HG02678 (cell line): Measurements from ENCODE around the gene RPP30.
"Not testable (repeated sequence)": the region's sequence is repeated elsewhere in the genome, so short reads cannot be mapped to it uniquely, and the experiment has no call there.

ENCODE experiments used
- ATAC-seq: cut with Tn5 transposase; IDR thresholded peaks from one replicate; pipeline ENCODE4 v1.9.1; 2021; ENCODE audit warnings: mild to moderate bottlenecking, moderate library complexity; ENCODE audit not compliant: unreplicated experiment

Gene RPP30

GRCh38 chr10:90866050-90866598 lies 5.7 kb upstream of the RPP30 start:
- ATAC-seq = no peak

DNA sequence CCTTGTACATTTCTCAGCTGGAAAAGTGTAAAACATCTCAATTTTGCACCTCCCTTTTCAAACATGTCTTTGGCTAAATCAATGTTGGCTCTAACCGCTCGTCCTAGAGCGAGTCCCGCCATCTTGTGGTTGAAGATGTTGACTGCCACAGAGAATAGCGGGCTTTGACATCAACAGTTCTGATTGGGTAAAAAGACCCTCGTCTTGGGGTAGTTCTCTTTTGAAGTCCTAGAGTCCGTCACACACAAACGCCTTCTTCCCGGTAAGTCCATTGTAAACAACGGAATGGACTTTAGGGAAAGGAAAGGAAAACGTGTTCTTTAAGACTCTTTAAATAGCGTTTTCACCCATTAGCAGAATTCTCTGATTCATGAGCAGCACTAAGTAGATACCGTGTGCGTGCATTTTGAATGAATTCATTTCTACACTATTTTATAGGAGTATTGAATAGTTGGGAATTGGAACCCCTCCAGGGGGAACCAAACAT lies 452 bp upstream of the RPP30 start:
- peak; percentile 62 for ATAC-seq

GRCh38 chr10:90872648-90873020 lies 860 bp downstream of the RPP30 start:
- no peak for ATAC-seq

- ATAC-seq = no peak
These were observed 7.3 kb downstream of the RPP30 start for GRCh38 chr10:90879062-90879461.

- not testable (repeated sequence) for ATAC-seq
These were observed 8.4 kb downstream of the RPP30 start for GRCh38 chr10:90880059-90880719.

- no peak for ATAC-seq
These were observed 12.7 kb downstream of the RPP30 start for GRCh38 chr10:90884431-90884830.

GRCh38 chr10:90885176-90885575 lies 13.4 kb downstream of the RPP30 start:
- no peak for ATAC-seq

- ATAC-seq = no peak
These were observed 15.8 kb downstream of the RPP30 start for GRCh38 chr10:90887555-90887954.

- ATAC-seq = no peak
These were observed 16.6 kb downstream of the RPP30 start for GRCh38 chr10:90888387-90888786.

DNA sequence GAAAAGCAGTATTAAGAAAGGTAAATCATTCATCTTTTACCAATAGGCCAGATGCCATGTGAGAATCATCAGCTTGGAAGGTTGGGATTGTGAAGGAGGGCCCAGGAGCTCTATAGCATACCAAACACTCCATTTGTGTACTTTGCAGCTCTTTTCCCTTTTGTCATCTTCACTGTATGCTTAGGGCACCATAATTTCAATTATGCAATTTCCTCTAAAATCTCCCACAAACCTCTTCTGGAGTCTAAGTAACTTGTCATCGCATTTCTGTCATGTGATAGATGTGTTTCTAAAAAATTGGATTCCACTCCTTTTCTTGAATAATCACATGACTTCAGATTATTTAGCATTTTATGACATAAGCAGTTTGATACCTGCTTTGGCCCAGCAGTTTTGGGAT lies 17.9 kb downstream of the RPP30 start:
- ATAC-seq = no peak

- no peak for ATAC-seq
These were observed 18.6 kb downstream of the RPP30 start for GRCh38 chr10:90890347-90890746.

GRCh38 chr10:90893190-90893589 lies 21.4 kb downstream of the RPP30 start:
- ATAC-seq = no peak

DNA sequence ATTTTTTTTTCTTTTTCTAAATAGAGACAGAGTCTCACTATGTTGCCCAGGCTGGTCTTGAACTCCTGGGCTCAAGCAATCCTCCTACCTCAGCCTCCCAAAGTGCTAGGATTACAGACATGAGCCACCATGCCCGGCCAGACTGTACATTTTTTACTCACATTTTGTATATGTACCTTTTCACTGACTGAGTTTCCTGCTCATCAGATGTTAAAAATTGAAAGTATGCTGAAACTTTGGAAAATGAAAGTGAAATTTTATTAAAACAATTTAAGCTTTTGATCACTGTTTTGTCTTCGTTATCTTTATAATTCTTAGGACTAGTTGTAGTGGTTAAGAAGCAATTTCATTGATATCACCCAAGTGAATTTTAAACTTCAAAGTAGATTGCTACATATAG lies 25.1 kb downstream of the RPP30 start:
- ATAC-seq = not testable (repeated sequence)

GRCh38 chr10:90905925-90906324 lies 34.2 kb downstream of the RPP30 start:
- ATAC-seq = no peak

GRCh38 chr10:90906596-90906995 lies 34.8 kb downstream of the RPP30 start:
- ATAC-seq = no peak

- peak; percentile 82 for ATAC-seq
These were observed 39.6 kb downstream of the RPP30 start for GRCh38 chr10:90911133-90912051.

DNA sequence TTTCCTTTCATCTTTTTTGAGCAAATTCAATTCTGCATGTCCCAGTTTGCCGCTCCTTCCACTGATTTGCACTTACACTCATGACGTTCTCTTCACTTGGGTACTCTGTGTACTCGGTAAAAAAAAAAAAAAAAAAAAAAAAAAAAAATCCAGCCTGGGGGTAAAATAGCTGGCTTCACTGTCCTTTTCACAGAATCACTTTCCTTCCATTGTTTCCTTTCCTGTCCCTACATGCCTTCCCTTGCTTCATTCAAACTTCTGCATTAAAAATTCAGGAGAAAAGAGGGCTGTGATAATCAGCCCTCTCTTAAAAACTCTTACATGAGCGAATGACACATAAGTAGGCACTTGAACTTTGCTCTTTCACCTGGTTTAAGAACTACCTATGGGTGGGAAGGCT lies 40.4 kb downstream of the RPP30 start:
- ATAC-seq = no peak

GRCh38 chr10:90912854-90913479 lies 41.2 kb downstream of the RPP30 start:
- no peak for ATAC-seq

DNA sequence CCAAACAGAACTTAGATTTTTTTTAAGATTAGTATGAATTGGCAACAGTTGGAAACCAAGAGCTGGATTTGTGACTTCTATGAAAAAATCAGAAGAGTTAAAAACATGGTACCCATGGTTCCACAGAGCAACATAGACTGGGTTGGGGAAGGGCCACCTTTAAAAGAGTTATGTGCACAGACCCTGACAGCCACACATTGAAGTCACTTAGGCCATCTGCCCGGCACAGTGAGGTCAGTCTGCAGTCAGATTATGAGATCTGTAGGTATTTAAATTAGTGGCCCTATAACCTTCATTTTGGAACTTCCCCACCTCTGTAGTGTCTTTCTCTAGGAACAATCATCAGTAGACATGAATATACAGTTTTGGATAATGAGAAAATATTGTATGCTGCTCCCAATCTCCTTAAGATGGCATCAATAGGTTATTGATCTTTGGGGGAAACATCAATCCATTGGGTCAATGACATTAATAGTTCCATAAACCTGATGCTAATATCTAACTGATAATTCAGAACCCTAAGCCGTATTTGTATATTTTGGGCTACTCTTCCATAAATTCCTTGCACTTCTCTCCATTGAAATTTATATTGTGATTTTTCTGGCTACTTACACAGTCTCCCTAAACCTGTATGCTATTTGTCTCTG lies 42.1 kb downstream of the RPP30 start:
- ATAC-seq = no peak

GRCh38 chr10:90914992-90915765 lies 43.4 kb downstream of the RPP30 start:
- ATAC-seq = no peak
